ENCODE data around the gene CD160. TPM values are rescaled to one million over a fixed set of nuclear protein-coding genes. Genes with fewer than 3 reads are reported as not detected.

Gene CD160
- total RNA-seq, 2 experiments from 2014 or later, result not detected

DNA sequence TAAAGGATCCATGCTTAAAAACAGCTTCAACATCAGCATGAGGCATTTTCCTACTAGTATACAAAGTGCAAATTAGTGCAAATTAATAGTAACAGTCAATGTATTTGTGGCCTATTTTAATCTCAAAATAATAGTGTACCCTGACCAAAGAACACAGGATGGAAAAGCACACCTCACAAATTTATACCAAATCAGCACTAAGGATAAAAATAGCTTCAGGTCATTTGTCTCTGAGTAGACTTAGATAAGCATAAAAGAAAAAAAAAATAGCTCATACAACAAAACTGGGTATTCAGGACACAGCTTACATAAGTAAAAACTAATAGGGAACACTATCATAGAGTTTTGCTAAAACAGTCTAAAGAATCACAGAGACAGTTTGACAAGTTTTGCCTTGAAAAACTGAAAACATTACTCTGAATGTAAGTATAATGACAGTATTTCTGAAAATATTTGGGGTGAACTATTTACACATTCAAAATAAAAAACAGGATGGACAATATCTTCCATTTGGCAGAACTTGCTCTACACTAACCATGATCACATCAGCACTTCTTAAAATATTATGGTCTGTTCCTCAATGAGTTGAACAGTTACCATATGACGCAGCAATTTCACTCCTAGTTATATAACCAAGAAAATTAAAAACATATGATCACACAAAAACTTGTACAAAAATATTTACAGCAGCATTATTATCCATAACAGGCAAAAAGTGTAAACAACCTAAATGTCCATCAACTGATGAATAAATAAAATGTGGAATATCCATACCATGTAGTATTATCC lies 58.3 kb downstream of the CD160 start:
- no peaks in the 10 kb centered on the region for H3K27me3 Mint-ChIP-seq
- H3K9me3 Mint-ChIP-seq, result no peaks in the 10 kb centered on the region
- H3K4me1 Mint-ChIP-seq, result peaks cover 13% of the 10 kb centered on the region
- peaks cover 19% of the 10 kb centered on the region for H3K36me3 Mint-ChIP-seq (ENCODE audit: low read depth)
- ChIA-PET CTCF (no interaction called here), POLR2A (no interaction called here)
- no peak overlapping the region for H3K27ac Mint-ChIP-seq
- H3K4me3 Mint-ChIP-seq, result no peak overlapping the region
- DNase-seq, result no peak

- peaks cover 13% of the 10 kb centered on the region for H3K4me1 Mint-ChIP-seq
- CTCF ChIA-PET, result no interaction called here
- DNase-seq, result no peak
- H3K36me3 Mint-ChIP-seq (ENCODE audit: low read depth), result peaks cover 16% of the 10 kb centered on the region
- H3K27me3 Mint-ChIP-seq, result no peaks in the 10 kb centered on the region
- no peak overlapping the region for H3K27ac Mint-ChIP-seq
- no peak overlapping the region for H3K4me3 Mint-ChIP-seq
- H3K9me3 Mint-ChIP-seq, result no peaks in the 10 kb centered on the region
- POLR2A ChIA-PET, result no interaction called here
These were observed 58.8 kb downstream of the CD160 start for GRCh38 chr1:145778146-145778540.

DNA sequence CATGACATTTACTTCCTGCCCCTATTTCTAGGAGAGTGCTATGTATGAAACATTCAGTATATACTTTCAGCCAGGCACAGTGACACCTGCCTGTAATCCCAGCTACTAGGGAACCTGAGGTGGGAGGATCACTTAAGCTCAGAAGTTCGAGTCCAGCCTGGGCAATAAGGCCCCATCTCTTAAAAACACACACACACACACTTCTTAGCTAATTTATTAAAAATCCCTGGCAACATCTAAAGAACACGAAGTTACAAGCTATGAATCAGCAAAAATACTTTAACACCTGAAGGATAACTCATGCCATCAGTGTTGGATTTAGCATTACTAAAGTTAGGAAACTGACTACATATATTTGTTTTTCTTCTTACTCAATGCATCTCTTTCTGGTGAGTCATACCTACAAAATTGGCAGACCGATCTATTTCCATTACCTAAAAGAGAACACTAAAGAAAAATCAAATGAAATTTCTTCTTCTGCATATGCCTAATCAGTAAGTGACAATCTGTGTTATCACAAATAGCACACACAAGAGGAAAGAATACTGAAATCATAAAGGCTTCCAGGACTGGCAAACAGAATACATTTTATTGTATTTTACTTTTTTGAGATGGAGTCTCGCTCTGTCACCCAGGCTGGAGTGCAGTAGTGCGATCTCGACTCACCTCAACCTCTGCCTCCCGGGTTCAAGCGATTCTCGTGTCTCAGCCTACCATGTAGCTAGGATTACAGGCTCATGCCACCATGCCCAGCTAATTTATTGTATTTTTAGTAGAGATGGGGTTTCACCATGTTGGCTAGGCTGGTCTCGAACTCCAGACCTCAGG lies 63.2 kb downstream of the CD160 start:
- Mint-ChIP-seq H3K9me3 (no peaks in the 10 kb centered on the region), H3K27me3 (no peaks in the 10 kb centered on the region), H3K27ac (no peak overlapping the region), H3K4me3 (no peak overlapping the region), H3K4me1 (peaks cover 30% of the 10 kb centered on the region), H3K36me3 (ENCODE audit: low read depth) (peaks cover 42% of the 10 kb centered on the region)
- no peak for DNase-seq
- ChIA-PET CTCF (interaction anchor here (0.6 kb wide), 1 partner anchor 104 kb away, joined by 3 read pairs; no protein-coding TSS in a partner anchor), POLR2A (interaction anchor here (0.6 kb wide), 1 partner anchor 42 kb away, joined by 3 read pairs; no protein-coding TSS in a partner anchor)

GRCh38 chr1:145784409-145784808 lies 65.1 kb downstream of the CD160 start:
- Mint-ChIP-seq H3K9me3 (no peaks in the 10 kb centered on the region), H3K27ac (no peak overlapping the region)

GRCh38 chr1:145785547-145785946 lies 66.2 kb downstream of the CD160 start:
- H3K36me3 Mint-ChIP-seq (ENCODE audit: low read depth), result peaks cover 47% of the 10 kb centered on the region
- H3K9me3 Mint-ChIP-seq, result no peaks in the 10 kb centered on the region
- no peak overlapping the region for H3K4me3 Mint-ChIP-seq
- ChIA-PET CTCF (interaction anchor here (2.1 kb wide), 1 partner anchor 60 kb away, joined by 8 read pairs; the partner anchor contains the start of gene NUDT17), POLR2A (no interaction called here)
- no peaks in the 10 kb centered on the region for H3K27me3 Mint-ChIP-seq
- peaks cover 30% of the 10 kb centered on the region for H3K4me1 Mint-ChIP-seq
- no peak for DNase-seq
- no peak overlapping the region for H3K27ac Mint-ChIP-seq

More at GRCh38 chr1:145784409-145784808, 65.1 kb downstream of the CD160 start:
- ChIA-PET CTCF (no interaction called here), POLR2A (no interaction called here)
- H3K36me3 Mint-ChIP-seq (ENCODE audit: low read depth), result peaks cover 47% of the 10 kb centered on the region
- H3K27me3 Mint-ChIP-seq, result no peaks in the 10 kb centered on the region
- DNase-seq, result no peak
- H3K4me1 Mint-ChIP-seq, result peaks cover 30% of the 10 kb centered on the region
- H3K4me3 Mint-ChIP-seq, result no peak overlapping the region

- Mint-ChIP-seq H3K36me3 (ENCODE audit: low read depth) (peaks cover 44% of the 10 kb centered on the region), H3K27ac (no peak overlapping the region), H3K9me3 (no peaks in the 10 kb centered on the region), H3K27me3 (no peaks in the 10 kb centered on the region), H3K4me1 (peaks cover 30% of the 10 kb centered on the region), H3K4me3 (no peak overlapping the region)
- POLR2A ChIA-PET, result no interaction called here
- CTCF ChIA-PET, result interaction anchor here (2.1 kb wide), 1 partner anchor 60 kb away, joined by 8 read pairs; the partner anchor contains the start of gene NUDT17
- DNase-seq, result no peak
These were observed 67.0 kb downstream of the CD160 start for GRCh38 chr1:145786271-145786670.

DNA sequence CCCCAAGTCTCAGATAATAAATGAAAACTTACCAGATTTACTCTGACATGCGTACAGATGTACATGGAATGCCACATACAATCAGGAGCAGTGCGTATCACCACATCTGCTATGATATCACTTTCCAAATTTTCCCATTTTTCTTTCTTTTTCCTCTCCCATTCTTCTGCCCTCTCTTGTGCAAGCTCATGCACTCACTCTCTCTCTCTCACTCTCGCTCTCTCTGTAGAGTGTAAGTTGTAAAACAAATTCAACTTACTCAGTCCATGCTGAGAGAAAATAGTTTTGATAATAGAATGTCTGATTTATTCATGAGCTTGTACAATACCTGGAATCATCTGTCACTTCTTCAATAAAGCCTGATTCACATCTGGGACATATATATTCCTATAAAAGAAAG lies 69.3 kb downstream of the CD160 start:
- POLR2A ChIA-PET, result no interaction called here
- no peaks in the 10 kb centered on the region for H3K9me3 Mint-ChIP-seq
- H3K36me3 Mint-ChIP-seq (ENCODE audit: low read depth), result peaks cover 45% of the 10 kb centered on the region
- no peaks in the 10 kb centered on the region for H3K27me3 Mint-ChIP-seq
- CTCF ChIA-PET, result no interaction called here
- H3K4me1 Mint-ChIP-seq, result peaks cover 34% of the 10 kb centered on the region
- H3K27ac Mint-ChIP-seq, result no peak overlapping the region
- no peak for DNase-seq
- H3K4me3 Mint-ChIP-seq, result no peak overlapping the region

Other genes with a start within 250 kb of the CD160 start
- gene GPR89A, start 111.5 kb upstream of the CD160 start, total RNA-seq, result 10 to 100 TPM; 25.6 to 31.9 TPM
- under 1 TPM in 1 of 2 experiments, not detected in 1; 0.60 TPM for gene PDZK1, start 12.1 kb upstream of the CD160 start, total RNA-seq
- gene RNF115, start 104.6 kb downstream of the CD160 start, total RNA-seq, result 10 to 100 TPM; 12.9 to 13.1 TPM
- 10 to 100 TPM; 29.7 to 32.1 TPM for gene POLR3C, start 104.7 kb downstream of the CD160 start, total RNA-seq
- gene NUDT17, start 126.1 kb downstream of the CD160 start, total RNA-seq, result 1 to 10 TPM; 2.5 to 2.7 TPM
- 10 to 100 TPM; 21.2 to 21.7 TPM for gene PIAS3, start 139.6 kb downstream of the CD160 start, total RNA-seq
- under 1 TPM; 0.33 to 0.35 TPM for gene ANKRD35, start 166.4 kb downstream of the CD160 start, total RNA-seq
- gene ITGA10, start 190.6 kb downstream of the CD160 start, total RNA-seq, result 1 to 10 TPM in 1 of 2 experiments, under 1 TPM in 1; 0.98 to 1.1 TPM
- 10 to 100 TPM; 29.0 to 33.2 TPM for gene PEX11B, start 199.2 kb downstream of the CD160 start, total RNA-seq
- gene RBM8A, start 208.0 kb downstream of the CD160 start, total RNA-seq, result 100 to 1,000 TPM; 168 to 174 TPM
- 10 to 100 TPM; 50.3 to 51.0 TPM for gene LIX1L, start 238.5 kb downstream of the CD160 start, total RNA-seq
- gene ANKRD34A, start 245.1 kb downstream of the CD160 start, total RNA-seq, result 1 to 10 TPM; 2.9 to 3.7 TPM
- 10 to 100 TPM; 32.4 to 33.7 TPM for gene POLR3GL, start 245.2 kb downstream of the CD160 start, total RNA-seq